GM23338 (cell line): ENCODE results near the gene LUC7L. TPM values are rescaled to one million over a fixed set of nuclear protein-coding genes. Genes with fewer than 3 reads are reported as not detected.
"Not testable (repeated sequence)": the region's sequence is repeated elsewhere in the genome, so short reads cannot be mapped to it uniquely, and the experiment has no call there.

Experiments
- ATAC-seq: fragments of 200-7000 bp; cut with Tn5 transposase; 3 replicates; pipeline ENCODE4 v1.9.1; 2020
- DNase-seq: peaks from one replicate; pipeline ENCODE4 v3.0.0-alpha.2; 2015; ENCODE audit warnings: low spot score
- H2AFZ ChIP-seq: fragments of 200-600 bp; sonication (generic); 2 replicates; pipeline ENCODE4 v1.8.0; 2016; ENCODE audit warnings: antibody characterized with exemption, mild to moderate bottlenecking, moderate library complexity
- H3F3A ChIP-seq: fragments of 200-600 bp; sonication (generic); replicated peaks from 2 replicates; pipeline ENCODE4 v1.8.0; 2017; ENCODE audit warnings: antibody characterized with exemption, mixed run types, low read depth
- H3K27ac ChIP-seq: fragments of 200-600 bp; sonication (generic); 2 replicates; pipeline ENCODE4 v1.6.1; 2016; ENCODE audit warnings: low read depth
- H3K27me3 ChIP-seq: fragments of 200-600 bp; sonication (generic); 2 replicates; pipeline ENCODE4 v1.8.0; 2016; ENCODE audit warnings: mild to moderate bottlenecking, mixed run types, moderate library complexity; ENCODE audit not compliant: insufficient read depth
- H3K36me3 ChIP-seq: fragments of 200-600 bp; sonication (generic); 2 replicates; pipeline ENCODE4 v1.8.0; 2016; ENCODE audit warnings: mild to moderate bottlenecking; ENCODE audit not compliant: insufficient read depth
- H3K4me1 ChIP-seq: fragments of 200-600 bp; sonication (generic); 2 replicates; pipeline ENCODE4 v1.8.0; 2016; ENCODE audit warnings: mild to moderate bottlenecking, moderate library complexity; ENCODE audit not compliant: insufficient read depth
- H3K4me2 ChIP-seq: fragments of 200-600 bp; sonication (generic); 2 replicates; pipeline ENCODE4 v1.7.1; 2017; ENCODE audit warnings: mixed run types
- H3K4me3 ChIP-seq: fragments of 200-600 bp; sonication (generic); 2 replicates; pipeline ENCODE4 v1.6.1; 2016; ENCODE audit warnings: mixed run types
- H3K79me2 ChIP-seq: fragments of 200-600 bp; sonication (generic); replicated peaks from 2 replicates; pipeline ENCODE4 v1.8.0; 2017; ENCODE audit warnings: mild to moderate bottlenecking; ENCODE audit not compliant: insufficient read depth
- H3K9me2 ChIP-seq: fragments of 200-600 bp; sonication (generic); 2 replicates; pipeline ENCODE4 v1.8.0; 2017; ENCODE audit not compliant: insufficient read depth
- H4K20me1 ChIP-seq: fragments of 200-600 bp; sonication (generic); replicated peaks from 2 replicates; pipeline ENCODE4 v1.8.0; 2017; ENCODE audit warnings: mild to moderate bottlenecking; ENCODE audit not compliant: insufficient read depth
- H3K27ac Mint-ChIP-seq: 2 replicates; pipeline ENCODE4 v1.8.0; 2020; ENCODE audit warnings: inconsistent platforms, mild to moderate bottlenecking, moderate library complexity, mixed read lengths
- H3K27me3 Mint-ChIP-seq: 3 replicates; pipeline ENCODE4 v1.8.0; 2022; ENCODE audit warnings: low read depth, mild to moderate bottlenecking, moderate library complexity, mixed read lengths, inconsistent platforms; ENCODE audit not compliant: insufficient read depth, poor library complexity
- H3K36me3 Mint-ChIP-seq: 3 replicates; pipeline ENCODE4 v1.8.0; 2021; ENCODE audit warnings: low read depth, mild to moderate bottlenecking, inconsistent platforms, moderate library complexity, mixed read lengths
- H3K4me1 Mint-ChIP-seq: 3 replicates; pipeline ENCODE4 v1.8.0; 2020; ENCODE audit warnings: mild to moderate bottlenecking, inconsistent platforms, mixed read lengths
- H3K4me3 Mint-ChIP-seq: 3 replicates; pipeline ENCODE4 v1.8.0; 2021; ENCODE audit warnings: moderate library complexity, mild to moderate bottlenecking, inconsistent platforms, mixed read lengths
- H3K9me3 Mint-ChIP-seq: 3 replicates; pipeline ENCODE4 v1.8.0; 2020; ENCODE audit warnings: moderate library complexity, mild to moderate bottlenecking, inconsistent platforms, mixed read lengths
- CREB1 ChIP-seq: fragments of 250-450 bp; sonication (Bioruptor Pico); IDR thresholded peaks from 2 replicates; pipeline ENCODE4 v1.5.0; 2020; ENCODE audit warnings: low read depth, mild to moderate bottlenecking, moderate library complexity
- CTCF ChIP-seq, 2 experiments: fragments of 200-600 bp in 1 of 2; sonication (generic) in 1 of 2; conservative IDR thresholded peaks; 2 replicates each; pipeline versions ENCODE4 v1.5.1 to v1.6.1; 2016 to 2017; ENCODE audit warnings: antibody characterized with exemption in 2 of 2, low read depth in 2 of 2, mild to moderate bottlenecking in 2 of 2, moderate library complexity in 1 of 2
- EZH2 ChIP-seq: fragments of 200-600 bp; sonication (generic); IDR thresholded peaks from one replicate; pipeline ENCODE4 v1.8.0; 2017; ENCODE audit warnings: antibody characterized with exemption, mild to moderate bottlenecking, low read depth; ENCODE audit not compliant: unreplicated experiment
- EZH2phosphoT487 ChIP-seq: fragments of 200-600 bp; sonication (generic); IDR thresholded peaks from one replicate; pipeline ENCODE4 v1.8.1; 2018; ENCODE audit warnings: antibody characterized with exemption; ENCODE audit not compliant: unreplicated experiment
- JUNB ChIP-seq: IDR thresholded peaks from one replicate; pipeline ENCODE4 v1.6.1; 2016; ENCODE audit warnings: antibody characterized with exemption; ENCODE audit not compliant: unreplicated experiment
- POLR2AphosphoS5 ChIP-seq: IDR thresholded peaks from 2 replicates; pipeline ENCODE4 v1.6.1; 2016; ENCODE audit warnings: antibody characterized with exemption, low read depth
- STAT1 ChIP-seq: IDR thresholded peaks from one replicate; pipeline ENCODE4 v1.6.1; 2016; ENCODE audit warnings: antibody characterized with exemption; ENCODE audit not compliant: unreplicated experiment
- ZNF114 ChIP-seq: fragments of 250-450 bp; sonication (Bioruptor Pico); IDR thresholded peaks from 2 replicates; pipeline ENCODE4 v1.5.0; 2020; ENCODE audit warnings: mild to moderate bottlenecking, moderate library complexity
- ZNF331 ChIP-seq: fragments of 250-450 bp; sonication (Bioruptor Pico); IDR thresholded peaks from 2 replicates; pipeline ENCODE4 v1.5.0; 2020; ENCODE audit warnings: low read depth, mild to moderate bottlenecking, moderate library complexity
- polyA plus RNA-seq: library from polyadenylated mRNA; unstranded; fragments of >200 nt; fragmentation: Nextera tagmentation; extraction: Ambion mirVana; gene quantifications from 2 replicates; pipeline ENCODE4 v1.2.1, GENCODE V29; 2016
- total RNA-seq: library from RNA; depleted of rRNA; stranded (reverse); fragments of >200 nt; shearing (Covaris generic); gene quantifications from 2 replicates; pipeline ENCODE4 v1.2.3, GENCODE V29; 2014
- TF ChIP-seq, protein P1 (sequence below): IDR thresholded peaks from one replicate; pipeline ENCODE4 v1.6.1; 2018; ENCODE audit warnings: antibody characterized with exemption; ENCODE audit not compliant: unreplicated experiment

Gene LUC7L
- total and polyA plus RNA-seq, 2 experiments from 2014 or later, result 114 to 151 TPM

- Mint-ChIP-seq H3K27ac (no peak overlapping the region; the same call in 1 of the 2 replicates), H3K27me3 (peaks cover 12% of the 10 kb centered on the region), H3K36me3 (peaks cover 2% of the 10 kb centered on the region; the same call in 1 of the 3 replicates), H3K4me3 (no peak overlapping the region), H3K9me3 (no peaks in the 10 kb centered on the region; the same call in 2 of the 3 replicates), H3K4me1 (no peaks in the 10 kb centered on the region)
- Histone ChIP-seq H3K36me3 (no peaks in the 10 kb centered on the region), H3K79me2 (no peaks in the 10 kb centered on the region), H3K9me2 (no peaks in the 10 kb centered on the region), H3F3A (0 out of 2 replicates have a peak, but pooled peaks cover 3% of the 10 kb centered on the region), H3K27ac (no peak overlapping the region), H3K4me3 (no peak overlapping the region), H3K27me3 (no peaks in the 10 kb centered on the region), H3K4me2 (no peak overlapping the region), H3K4me1 (no peaks in the 10 kb centered on the region), H2AFZ (no peak overlapping the region), H4K20me1 (no peaks in the 10 kb centered on the region)
- ATAC-seq (peak; percentile 11; the same call in 2 of the 3 replicates), DNase-seq (no peak)
- TF ChIP-seq JUNB, result no peak
- TF ChIP-seq STAT1, result no peak
- no peak for TF ChIP-seq EZH2phosphoT487
Observed at GRCh38 chr16:268141-269053, 39.1 kb upstream of the LUC7L start.

GRCh38 chr16:267562-267961 is 38.3 kb upstream of the LUC7L start:
- not testable (repeated sequence) for H2AFZ ChIP-seq, H3K36me3 ChIP-seq, H3K36me3 Mint-ChIP-seq, H3K27ac ChIP-seq, H3K27ac Mint-ChIP-seq, H3K27me3 ChIP-seq, ATAC-seq, H3K9me3 Mint-ChIP-seq, H3F3A ChIP-seq, H3K9me2 ChIP-seq, H3K4me1 Mint-ChIP-seq, H3K4me1 ChIP-seq, DNase-seq, H3K79me2 ChIP-seq, H3K4me2 ChIP-seq, H3K4me3 Mint-ChIP-seq, H3K4me3 ChIP-seq, H4K20me1 ChIP-seq
- 0 out of 2 replicates have a peak, but pooled peaks have one; percentile 4 for TF ChIP-seq POLR2AphosphoS5
- H3K27me3 Mint-ChIP-seq, result peaks cover 10% of the 10 kb centered on the region

- Mint-ChIP-seq H3K27me3 (peaks cover 10% of the 10 kb centered on the region), H3K4me1 (no peaks in the 10 kb centered on the region), H3K9me3 (no peaks in the 10 kb centered on the region; the same call in 2 of the 3 replicates), H3K4me3 (no peak overlapping the region), H3K27ac (no peak overlapping the region), H3K36me3 (peaks cover 11% of the 10 kb centered on the region; the same call in 1 of the 3 replicates)
- H3K36me3 ChIP-seq, result no peaks in the 10 kb centered on the region
- H2AFZ ChIP-seq, result no peak overlapping the region
- ATAC-seq, result no peak; the same call in 2 of the 3 replicates
- no peaks in the 10 kb centered on the region for H3K79me2 ChIP-seq
- no peak overlapping the region for H3K4me2 ChIP-seq
- no peak overlapping the region for H3K4me3 ChIP-seq
- no peak for DNase-seq
- no peaks in the 10 kb centered on the region for H4K20me1 ChIP-seq
- H3K27me3 ChIP-seq, result no peaks in the 10 kb centered on the region
- H3K27ac ChIP-seq, result no peak overlapping the region
- no peaks in the 10 kb centered on the region for H3K4me1 ChIP-seq
- no peaks in the 10 kb centered on the region for H3K9me2 ChIP-seq
- 0 out of 2 replicates have a peak, but pooled peaks cover 3% of the 10 kb centered on the region for H3F3A ChIP-seq
- TF ChIP-seq CREB1 (CRISPR knock-in tag) (no peak), EZH2 (no peak), ZNF331 (CRISPR knock-in tag) (no peak), CTCF (conservative IDR thresholded peaks at IDR 0.05; ENCODE audit: low read depth in 2 of 2) (no peak), ZNF114 (CRISPR knock-in tag) (no peak)
- TF ChIP-seq, protein P1, sequence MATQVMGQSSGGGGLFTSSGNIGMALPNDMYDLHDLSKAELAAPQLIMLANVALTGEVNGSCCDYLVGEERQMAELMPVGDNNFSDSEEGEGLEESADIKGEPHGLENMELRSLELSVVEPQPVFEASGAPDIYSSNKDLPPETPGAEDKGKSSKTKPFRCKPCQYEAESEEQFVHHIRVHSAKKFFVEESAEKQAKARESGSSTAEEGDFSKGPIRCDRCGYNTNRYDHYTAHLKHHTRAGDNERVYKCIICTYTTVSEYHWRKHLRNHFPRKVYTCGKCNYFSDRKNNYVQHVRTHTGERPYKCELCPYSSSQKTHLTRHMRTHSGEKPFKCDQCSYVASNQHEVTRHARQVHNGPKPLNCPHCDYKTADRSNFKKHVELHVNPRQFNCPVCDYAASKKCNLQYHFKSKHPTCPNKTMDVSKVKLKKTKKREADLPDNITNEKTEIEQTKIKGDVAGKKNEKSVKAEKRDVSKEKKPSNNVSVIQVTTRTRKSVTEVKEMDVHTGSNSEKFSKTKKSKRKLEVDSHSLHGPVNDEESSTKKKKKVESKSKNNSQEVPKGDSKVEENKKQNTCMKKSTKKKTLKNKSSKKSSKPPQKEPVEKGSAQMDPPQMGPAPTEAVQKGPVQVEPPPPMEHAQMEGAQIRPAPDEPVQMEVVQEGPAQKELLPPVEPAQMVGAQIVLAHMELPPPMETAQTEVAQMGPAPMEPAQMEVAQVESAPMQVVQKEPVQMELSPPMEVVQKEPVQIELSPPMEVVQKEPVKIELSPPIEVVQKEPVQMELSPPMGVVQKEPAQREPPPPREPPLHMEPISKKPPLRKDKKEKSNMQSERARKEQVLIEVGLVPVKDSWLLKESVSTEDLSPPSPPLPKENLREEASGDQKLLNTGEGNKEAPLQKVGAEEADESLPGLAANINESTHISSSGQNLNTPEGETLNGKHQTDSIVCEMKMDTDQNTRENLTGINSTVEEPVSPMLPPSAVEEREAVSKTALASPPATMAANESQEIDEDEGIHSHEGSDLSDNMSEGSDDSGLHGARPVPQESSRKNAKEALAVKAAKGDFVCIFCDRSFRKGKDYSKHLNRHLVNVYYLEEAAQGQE, result no peak
Observed at GRCh38 chr16:266258-267164, 37.3 kb upstream of the LUC7L start.
